ENCODE measurements around the gene ARID5A.

- no peak for TF ChIP-seq CTCF (IDR thresholded peaks at IDR 0.05; ENCODE audit: poor library complexity, severe bottlenecking)
- no peak for TF ChIP-seq EP300 (conservative IDR thresholded peaks at IDR 0.05; ENCODE audit: poor library complexity, severe bottlenecking)
- TF ChIP-seq POLR2AphosphoS5 (IDR thresholded peaks at IDR 0.05) = no peak
- TF ChIP-seq RAD21 (conservative IDR thresholded peaks at IDR 0.05) = no peak
- no peak for TF ChIP-seq SMC3 (conservative IDR thresholded peaks at IDR 0.05; ENCODE audit: poor library complexity)
- TF ChIP-seq, protein P1, sequence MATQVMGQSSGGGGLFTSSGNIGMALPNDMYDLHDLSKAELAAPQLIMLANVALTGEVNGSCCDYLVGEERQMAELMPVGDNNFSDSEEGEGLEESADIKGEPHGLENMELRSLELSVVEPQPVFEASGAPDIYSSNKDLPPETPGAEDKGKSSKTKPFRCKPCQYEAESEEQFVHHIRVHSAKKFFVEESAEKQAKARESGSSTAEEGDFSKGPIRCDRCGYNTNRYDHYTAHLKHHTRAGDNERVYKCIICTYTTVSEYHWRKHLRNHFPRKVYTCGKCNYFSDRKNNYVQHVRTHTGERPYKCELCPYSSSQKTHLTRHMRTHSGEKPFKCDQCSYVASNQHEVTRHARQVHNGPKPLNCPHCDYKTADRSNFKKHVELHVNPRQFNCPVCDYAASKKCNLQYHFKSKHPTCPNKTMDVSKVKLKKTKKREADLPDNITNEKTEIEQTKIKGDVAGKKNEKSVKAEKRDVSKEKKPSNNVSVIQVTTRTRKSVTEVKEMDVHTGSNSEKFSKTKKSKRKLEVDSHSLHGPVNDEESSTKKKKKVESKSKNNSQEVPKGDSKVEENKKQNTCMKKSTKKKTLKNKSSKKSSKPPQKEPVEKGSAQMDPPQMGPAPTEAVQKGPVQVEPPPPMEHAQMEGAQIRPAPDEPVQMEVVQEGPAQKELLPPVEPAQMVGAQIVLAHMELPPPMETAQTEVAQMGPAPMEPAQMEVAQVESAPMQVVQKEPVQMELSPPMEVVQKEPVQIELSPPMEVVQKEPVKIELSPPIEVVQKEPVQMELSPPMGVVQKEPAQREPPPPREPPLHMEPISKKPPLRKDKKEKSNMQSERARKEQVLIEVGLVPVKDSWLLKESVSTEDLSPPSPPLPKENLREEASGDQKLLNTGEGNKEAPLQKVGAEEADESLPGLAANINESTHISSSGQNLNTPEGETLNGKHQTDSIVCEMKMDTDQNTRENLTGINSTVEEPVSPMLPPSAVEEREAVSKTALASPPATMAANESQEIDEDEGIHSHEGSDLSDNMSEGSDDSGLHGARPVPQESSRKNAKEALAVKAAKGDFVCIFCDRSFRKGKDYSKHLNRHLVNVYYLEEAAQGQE (IDR thresholded peaks at IDR 0.05; ENCODE audit: borderline replicate concordance) = no peak
- no peak for TF ChIP-seq EZH2 (IDR thresholded peaks at IDR 0.05; ENCODE audit: borderline replicate concordance, insufficient read depth, low read length, poor library complexity, severe bottlenecking)
- TF ChIP-seq MXI1 (conservative IDR thresholded peaks at IDR 0.05; ENCODE audit: poor library complexity, severe bottlenecking) = no peak
- TF ChIP-seq TAF1 (IDR thresholded peaks at IDR 0.05; ENCODE audit: low read depth) = no peak
Observed at GRCh38 chr2:96594691-96595152, 58.2 kb downstream of the ARID5A start.
